K562 (cell line): ENCODE measurements around the gene TANC1. TPM values are rescaled to one million over a fixed set of nuclear protein-coding genes. Genes with fewer than 3 reads are reported as not detected.

Experiments
- BACH1 ChIP-seq: fragments of 200-800 bp; sonication (Bioruptor generic); IDR thresholded peaks from 2 replicates; pipeline ENCODE4 v1.6.1; 2016; ENCODE audit warnings: missing genetic modification characterization, missing compliant biosample characterization
- BRD4 ChIP-seq: fragments of 200-600 bp; sonication (generic); IDR thresholded peaks from 2 replicates; pipeline ENCODE4 v1.6.1; 2017; ENCODE audit warnings: inconsistent platforms
- C11orf30 ChIP-seq: fragments of 450-650 bp; IDR thresholded peaks from 2 replicates; pipeline ENCODE4 v1.6.1; 2016; ENCODE audit warnings: low read depth, mild to moderate bottlenecking
- GABPB2 ChIP-seq: fragments of 250-450 bp; sonication (Bioruptor Pico); conservative IDR thresholded peaks from 2 replicates; pipeline ENCODE4 v1.5.1; 2021; ENCODE audit warnings: mild to moderate bottlenecking
- MTA2 ChIP-seq: fragments of 450-650 bp; IDR thresholded peaks from 2 replicates; pipeline ENCODE4 v1.6.1; 2016; ENCODE audit warnings: low read depth
- PHF8 ChIP-seq: fragments of 200-600 bp; sonication (generic); IDR thresholded peaks from 2 replicates; pipeline ENCODE4 v1.6.1; 2012; ENCODE audit warnings: mixed run types, mild to moderate bottlenecking, inconsistent platforms, low read length, moderate library complexity, borderline replicate concordance
- PTTG1 ChIP-seq: fragments of 450-650 bp; IDR thresholded peaks from 2 replicates; pipeline ENCODE4 v1.6.1; 2016; ENCODE audit warnings: low read depth, mild to moderate bottlenecking, missing genetic modification characterization, missing compliant biosample characterization
- SAFB2 ChIP-seq: fragments of 200-400 bp; formaldehyde crosslinking; IDR thresholded peaks from 2 replicates; pipeline ENCODE4 v1.6.1; 2018; ENCODE audit warnings: borderline replicate concordance, low read length, low read depth, moderate library complexity; ENCODE audit not compliant: severe bottlenecking
- ZBTB9 ChIP-seq: fragments of 450-650 bp; formaldehyde crosslinking; IDR thresholded peaks from 2 replicates; pipeline ENCODE4 v1.4.0; 2020; ENCODE audit warnings: mild to moderate bottlenecking, moderate library complexity
- ZFX ChIP-seq: sonication (generic); formaldehyde crosslinking; IDR thresholded peaks from 2 replicates; pipeline ENCODE4 v1.8.0; 2022; ENCODE audit warnings: mild to moderate bottlenecking, missing genetic modification reagents, moderate library complexity
- ZNF212 ChIP-seq: fragments of 450-650 bp; formaldehyde crosslinking; IDR thresholded peaks from 2 replicates; pipeline ENCODE4 v1.4.0; 2020; ENCODE audit warnings: mild to moderate bottlenecking
- ZNF224 ChIP-seq: sonication (generic); formaldehyde crosslinking; IDR thresholded peaks from 2 replicates; pipeline ENCODE4 v1.8.0; 2022; ENCODE audit warnings: mild to moderate bottlenecking, missing genetic modification reagents
- ZNF354B ChIP-seq: fragments of 250-450 bp; sonication (Bioruptor Pico); IDR thresholded peaks from 2 replicates; pipeline ENCODE4 v1.4.0; 2020
- polyA plus RNA-seq, 8 experiments: library from polyadenylated mRNA; depleted of rRNA in 4 of 8; stranded (reverse) in 5 of 8; unstranded in 3 of 8; fragments of >200 nt; fragmentation: Nextera tagmentation in 2 of 8; fragmentation: Illumina TruSeq in 1 of 8; extraction: Ambion mirVana in 2 of 8; extraction: Trizol in 1 of 8; gene quantifications; 2 replicates each; pipeline versions ENCODE4 v1.2.1 to v1.2.3, GENCODE V29; 2011 to 2014; ENCODE audit warnings: inconsistent platforms in 1 of 8, missing spikeins in 1 of 8
- total RNA-seq, 7 experiments: library from RNA; depleted of rRNA in 6 of 7; stranded (reverse); fragments of >200 nt in 6 of 7; fragmentation: Illumina TruSeq in 2 of 7; extraction: Trizol in 2 of 7; gene quantifications; 2 replicates each; pipeline versions ENCODE4 v1.2.1 to v1.2.3, GENCODE V29; 2011 to 2021; ENCODE audit warnings: low replicate concordance in 1 of 7
- TF ChIP-seq, protein P1 (sequence below), 2 experiments: IDR thresholded peaks in 1 of 2; conservative IDR thresholded peaks in 1 of 2; 2 replicates each; pipeline ENCODE4 v1.6.1; 2016; ENCODE audit warnings: low read depth in 2 of 2, mild to moderate bottlenecking in 1 of 2, missing compliant biosample characterization in 1 of 2, missing genetic modification characterization in 1 of 2, moderate library complexity in 1 of 2
- TF ChIP-seq, protein P2 (sequence below): fragments of 250-450 bp; sonication (Bioruptor Pico); IDR thresholded peaks from 2 replicates; pipeline ENCODE4 v1.8.0; 2021; ENCODE audit warnings: moderate library complexity, mild to moderate bottlenecking, inconsistent platforms

Gene TANC1
- total and polyA plus RNA-seq, 9 of the 15 experiments (the other 6 are each of a cell fraction or from before 2014, with no cell fraction given), result under 0.01 to 0.20 (median 0.07) TPM; not detected in 1

GRCh38 chr2:159082119-159082518 lies 113.7 kb downstream of the TANC1 start (continued):
- TF ChIP-seq PHF8, result no peak
- no peak for TF ChIP-seq BRD4
- no peak for TF ChIP-seq ZNF224
- TF ChIP-seq, protein P1, sequence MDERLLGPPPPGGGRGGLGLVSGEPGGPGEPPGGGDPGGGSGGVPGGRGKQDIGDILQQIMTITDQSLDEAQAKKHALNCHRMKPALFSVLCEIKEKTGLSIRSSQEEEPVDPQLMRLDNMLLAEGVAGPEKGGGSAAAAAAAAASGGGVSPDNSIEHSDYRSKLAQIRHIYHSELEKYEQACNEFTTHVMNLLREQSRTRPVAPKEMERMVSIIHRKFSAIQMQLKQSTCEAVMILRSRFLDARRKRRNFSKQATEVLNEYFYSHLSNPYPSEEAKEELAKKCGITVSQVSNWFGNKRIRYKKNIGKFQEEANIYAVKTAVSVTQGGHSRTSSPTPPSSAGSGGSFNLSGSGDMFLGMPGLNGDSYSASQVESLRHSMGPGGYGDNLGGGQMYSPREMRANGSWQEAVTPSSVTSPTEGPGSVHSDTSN (CRISPR knock-in tag; IDR thresholded peaks at IDR 0.05; ENCODE audit: low read depth), result no peak
- TF ChIP-seq, protein P1 (tag; conservative IDR thresholded peaks at IDR 0.05; ENCODE audit: low read depth), result no peak
- no peak for TF ChIP-seq PTTG1 (tag)
- no peak for TF ChIP-seq ZBTB9
- peak; percentile 57; the same call in 1 of the 2 replicates for TF ChIP-seq C11orf30
- TF ChIP-seq ZFX (CRISPR knock-in tag), result no peak
- no peak for TF ChIP-seq GABPB2
- TF ChIP-seq, protein P2, sequence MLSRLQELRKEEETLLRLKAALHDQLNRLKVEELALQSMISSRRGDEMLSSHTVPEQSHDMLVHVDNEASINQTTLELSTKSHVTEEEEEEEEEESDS, result no peak
- TF ChIP-seq SAFB2, result no peak
- no peak for TF ChIP-seq ZNF354B
- TF ChIP-seq ZNF212 (CRISPR knock-in tag), result no peak
- no peak for TF ChIP-seq BACH1 (tag)
- no peak for TF ChIP-seq MTA2
